Gastroesophageal sphincter (tissue), 3 donors: ENCODE results near the gene TSHZ2.

ENCODE experiments used
- EP300 ChIP-seq: sonication (generic); formaldehyde crosslinking; IDR thresholded peaks from one replicate; pipeline ENCODE4 v1.6.1; 2017; ENCODE audit warnings: antibody characterized with exemption, mild to moderate bottlenecking
- POLR2A ChIP-seq, 2 donors: fragments of 450-650 bp; IDR thresholded peaks; one replicate each; pipeline ENCODE4 v1.6.1; 2017; ENCODE audit warnings: antibody characterized with exemption in 2 of 2, mild to moderate bottlenecking in 2 of 2, moderate library complexity in 1 of 2
- POLR2AphosphoS5 ChIP-seq: sonication (generic); formaldehyde crosslinking; IDR thresholded peaks from one replicate; pipeline ENCODE4 v1.6.1; 2017; ENCODE audit warnings: antibody characterized with exemption
- TF ChIP-seq, protein P1 (sequence below), 4 experiments: fragments of 200-600 bp in 2 of 4; fragments of 450-650 bp in 2 of 4; sonication (generic) in 1 of 4; IDR thresholded peaks; one replicate each; pipeline ENCODE4 v1.5.1; 2017 to 2019; ENCODE audit warnings: antibody characterized with exemption in 4 of 4, mild to moderate bottlenecking in 2 of 4, moderate library complexity in 2 of 4

DNA sequence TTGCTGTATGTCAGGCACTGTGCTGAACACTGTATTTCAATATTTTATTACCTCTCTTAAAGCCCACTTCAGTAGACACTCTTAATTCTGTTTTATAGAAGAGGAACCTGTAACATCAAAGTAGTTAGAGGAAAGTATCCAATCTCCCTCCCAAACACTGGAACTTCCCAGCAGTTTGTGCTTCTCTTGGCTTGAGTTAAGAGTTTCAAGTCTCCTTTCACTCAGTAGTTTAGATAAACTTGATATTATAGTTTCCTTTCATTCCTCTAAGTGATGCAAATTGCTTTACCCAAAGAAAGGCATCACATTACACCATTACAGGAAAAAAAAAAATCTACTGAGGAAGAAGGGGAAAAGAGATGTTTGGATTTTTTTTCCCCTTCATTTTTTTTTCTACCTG, 164.3 kb downstream of the TSHZ2 start:
- TF ChIP-seq, protein P1, sequence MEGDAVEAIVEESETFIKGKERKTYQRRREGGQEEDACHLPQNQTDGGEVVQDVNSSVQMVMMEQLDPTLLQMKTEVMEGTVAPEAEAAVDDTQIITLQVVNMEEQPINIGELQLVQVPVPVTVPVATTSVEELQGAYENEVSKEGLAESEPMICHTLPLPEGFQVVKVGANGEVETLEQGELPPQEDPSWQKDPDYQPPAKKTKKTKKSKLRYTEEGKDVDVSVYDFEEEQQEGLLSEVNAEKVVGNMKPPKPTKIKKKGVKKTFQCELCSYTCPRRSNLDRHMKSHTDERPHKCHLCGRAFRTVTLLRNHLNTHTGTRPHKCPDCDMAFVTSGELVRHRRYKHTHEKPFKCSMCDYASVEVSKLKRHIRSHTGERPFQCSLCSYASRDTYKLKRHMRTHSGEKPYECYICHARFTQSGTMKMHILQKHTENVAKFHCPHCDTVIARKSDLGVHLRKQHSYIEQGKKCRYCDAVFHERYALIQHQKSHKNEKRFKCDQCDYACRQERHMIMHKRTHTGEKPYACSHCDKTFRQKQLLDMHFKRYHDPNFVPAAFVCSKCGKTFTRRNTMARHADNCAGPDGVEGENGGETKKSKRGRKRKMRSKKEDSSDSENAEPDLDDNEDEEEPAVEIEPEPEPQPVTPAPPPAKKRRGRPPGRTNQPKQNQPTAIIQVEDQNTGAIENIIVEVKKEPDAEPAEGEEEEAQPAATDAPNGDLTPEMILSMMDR (IDR thresholded peaks at IDR 0.05): no peak
- TF ChIP-seq POLR2A (IDR thresholded peaks at IDR 0.05) (no peak), EP300 (no peak), POLR2AphosphoS5 (no peak)
